GM23338 (cell line): ENCODE results near the gene CCL15. TPM values are rescaled to one million over a fixed set of nuclear protein-coding genes. Genes with fewer than 3 reads are reported as not detected.

ENCODE experiments used
- ATAC-seq: fragments of 200-7000 bp; cut with Tn5 transposase; 3 replicates; pipeline ENCODE4 v1.9.1; 2020
- DNase-seq: peaks from one replicate; pipeline ENCODE4 v3.0.0-alpha.2; 2015; ENCODE audit warnings: low spot score
- H2AFZ ChIP-seq: fragments of 200-600 bp; sonication (generic); 2 replicates; pipeline ENCODE4 v1.8.0; 2016; ENCODE audit warnings: antibody characterized with exemption, mild to moderate bottlenecking, moderate library complexity
- H3F3A ChIP-seq: fragments of 200-600 bp; sonication (generic); replicated peaks from 2 replicates; pipeline ENCODE4 v1.8.0; 2017; ENCODE audit warnings: antibody characterized with exemption, mixed run types, low read depth
- H3K27ac ChIP-seq: fragments of 200-600 bp; sonication (generic); 2 replicates; pipeline ENCODE4 v1.6.1; 2016; ENCODE audit warnings: low read depth
- H3K27me3 ChIP-seq: fragments of 200-600 bp; sonication (generic); 2 replicates; pipeline ENCODE4 v1.8.0; 2016; ENCODE audit warnings: mild to moderate bottlenecking, mixed run types, moderate library complexity; ENCODE audit not compliant: insufficient read depth
- H3K36me3 ChIP-seq: fragments of 200-600 bp; sonication (generic); 2 replicates; pipeline ENCODE4 v1.8.0; 2016; ENCODE audit warnings: mild to moderate bottlenecking; ENCODE audit not compliant: insufficient read depth
- H3K4me1 ChIP-seq: fragments of 200-600 bp; sonication (generic); 2 replicates; pipeline ENCODE4 v1.8.0; 2016; ENCODE audit warnings: mild to moderate bottlenecking, moderate library complexity; ENCODE audit not compliant: insufficient read depth
- H3K4me2 ChIP-seq: fragments of 200-600 bp; sonication (generic); 2 replicates; pipeline ENCODE4 v1.7.1; 2017; ENCODE audit warnings: mixed run types
- H3K4me3 ChIP-seq: fragments of 200-600 bp; sonication (generic); 2 replicates; pipeline ENCODE4 v1.6.1; 2016; ENCODE audit warnings: mixed run types
- H3K79me2 ChIP-seq: fragments of 200-600 bp; sonication (generic); replicated peaks from 2 replicates; pipeline ENCODE4 v1.8.0; 2017; ENCODE audit warnings: mild to moderate bottlenecking; ENCODE audit not compliant: insufficient read depth
- H3K9me2 ChIP-seq: fragments of 200-600 bp; sonication (generic); 2 replicates; pipeline ENCODE4 v1.8.0; 2017; ENCODE audit not compliant: insufficient read depth
- H4K20me1 ChIP-seq: fragments of 200-600 bp; sonication (generic); replicated peaks from 2 replicates; pipeline ENCODE4 v1.8.0; 2017; ENCODE audit warnings: mild to moderate bottlenecking; ENCODE audit not compliant: insufficient read depth
- H3K27ac Mint-ChIP-seq: 2 replicates; pipeline ENCODE4 v1.8.0; 2020; ENCODE audit warnings: inconsistent platforms, mild to moderate bottlenecking, moderate library complexity, mixed read lengths
- H3K27me3 Mint-ChIP-seq: 3 replicates; pipeline ENCODE4 v1.8.0; 2022; ENCODE audit warnings: low read depth, mild to moderate bottlenecking, moderate library complexity, mixed read lengths, inconsistent platforms; ENCODE audit not compliant: insufficient read depth, poor library complexity
- H3K36me3 Mint-ChIP-seq: 3 replicates; pipeline ENCODE4 v1.8.0; 2021; ENCODE audit warnings: low read depth, mild to moderate bottlenecking, inconsistent platforms, moderate library complexity, mixed read lengths
- H3K4me1 Mint-ChIP-seq: 3 replicates; pipeline ENCODE4 v1.8.0; 2020; ENCODE audit warnings: mild to moderate bottlenecking, inconsistent platforms, mixed read lengths
- H3K4me3 Mint-ChIP-seq: 3 replicates; pipeline ENCODE4 v1.8.0; 2021; ENCODE audit warnings: moderate library complexity, mild to moderate bottlenecking, inconsistent platforms, mixed read lengths
- H3K9me3 Mint-ChIP-seq: 3 replicates; pipeline ENCODE4 v1.8.0; 2020; ENCODE audit warnings: moderate library complexity, mild to moderate bottlenecking, inconsistent platforms, mixed read lengths
- CREB1 ChIP-seq: fragments of 250-450 bp; sonication (Bioruptor Pico); IDR thresholded peaks from 2 replicates; pipeline ENCODE4 v1.5.0; 2020; ENCODE audit warnings: low read depth, mild to moderate bottlenecking, moderate library complexity
- EZH2 ChIP-seq: fragments of 200-600 bp; sonication (generic); IDR thresholded peaks from one replicate; pipeline ENCODE4 v1.8.0; 2017; ENCODE audit warnings: antibody characterized with exemption, mild to moderate bottlenecking, low read depth; ENCODE audit not compliant: unreplicated experiment
- EZH2phosphoT487 ChIP-seq: fragments of 200-600 bp; sonication (generic); IDR thresholded peaks from one replicate; pipeline ENCODE4 v1.8.1; 2018; ENCODE audit warnings: antibody characterized with exemption; ENCODE audit not compliant: unreplicated experiment
- JUNB ChIP-seq: IDR thresholded peaks from one replicate; pipeline ENCODE4 v1.6.1; 2016; ENCODE audit warnings: antibody characterized with exemption; ENCODE audit not compliant: unreplicated experiment
- NANOG ChIP-seq: IDR thresholded peaks from 2 replicates; pipeline ENCODE4 v1.6.1; 2016; ENCODE audit warnings: antibody characterized with exemption, borderline replicate concordance
- POLR2AphosphoS5 ChIP-seq: IDR thresholded peaks from 2 replicates; pipeline ENCODE4 v1.6.1; 2016; ENCODE audit warnings: antibody characterized with exemption, low read depth
- STAT1 ChIP-seq: IDR thresholded peaks from one replicate; pipeline ENCODE4 v1.6.1; 2016; ENCODE audit warnings: antibody characterized with exemption; ENCODE audit not compliant: unreplicated experiment
- ZNF114 ChIP-seq: fragments of 250-450 bp; sonication (Bioruptor Pico); IDR thresholded peaks from 2 replicates; pipeline ENCODE4 v1.5.0; 2020; ENCODE audit warnings: mild to moderate bottlenecking, moderate library complexity
- ZNF331 ChIP-seq: fragments of 250-450 bp; sonication (Bioruptor Pico); IDR thresholded peaks from 2 replicates; pipeline ENCODE4 v1.5.0; 2020; ENCODE audit warnings: low read depth, mild to moderate bottlenecking, moderate library complexity
- long read RNA-seq: library from polyadenylated mRNA; unstranded; transcript quantifications from one replicate; pipeline ENCODE4 v2.0.0, GENCODE V29; 2020; ENCODE audit not compliant: unreplicated experiment
- polyA plus RNA-seq: library from polyadenylated mRNA; unstranded; fragments of >200 nt; fragmentation: Nextera tagmentation; extraction: Ambion mirVana; gene quantifications from 2 replicates; pipeline ENCODE4 v1.2.1, GENCODE V29; 2016
- total RNA-seq: library from RNA; depleted of rRNA; stranded (reverse); fragments of >200 nt; shearing (Covaris generic); gene quantifications from 2 replicates; pipeline ENCODE4 v1.2.3, GENCODE V29; 2014; rRNA removed
- TF ChIP-seq, protein P1 (sequence below): IDR thresholded peaks from 2 replicates; pipeline ENCODE4 v1.6.1; 2016; ENCODE audit warnings: antibody characterized with exemption
- TF ChIP-seq, protein P2 (sequence below): IDR thresholded peaks from one replicate; pipeline ENCODE4 v1.6.1; 2018; ENCODE audit warnings: antibody characterized with exemption; ENCODE audit not compliant: unreplicated experiment
- TF ChIP-seq, protein P3 (sequence below), 2 experiments: fragments of 200-600 bp in 1 of 2; sonication (generic) in 1 of 2; conservative IDR thresholded peaks; 2 replicates each; pipeline versions ENCODE4 v1.5.1 to v1.6.1; 2016 to 2017; ENCODE audit warnings: antibody characterized with exemption in 2 of 2, low read depth in 2 of 2, mild to moderate bottlenecking in 2 of 2, moderate library complexity in 1 of 2
- TF ChIP-seq, protein P4 (sequence below): fragments of 250-450 bp; sonication (Bioruptor Pico); IDR thresholded peaks from 2 replicates; pipeline ENCODE4 v1.5.0; 2020; ENCODE audit warnings: mild to moderate bottlenecking, moderate library complexity

The CCL15 gene, protein sequence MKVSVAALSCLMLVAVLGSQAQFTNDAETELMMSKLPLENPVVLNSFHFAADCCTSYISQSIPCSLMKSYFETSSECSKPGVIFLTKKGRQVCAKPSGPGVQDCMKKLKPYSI
- total RNA-seq (not detected in 2 replicates), polyA plus RNA-seq (not detected in 2 replicates)
- long read RNA-seq: 0 reads

DNA sequence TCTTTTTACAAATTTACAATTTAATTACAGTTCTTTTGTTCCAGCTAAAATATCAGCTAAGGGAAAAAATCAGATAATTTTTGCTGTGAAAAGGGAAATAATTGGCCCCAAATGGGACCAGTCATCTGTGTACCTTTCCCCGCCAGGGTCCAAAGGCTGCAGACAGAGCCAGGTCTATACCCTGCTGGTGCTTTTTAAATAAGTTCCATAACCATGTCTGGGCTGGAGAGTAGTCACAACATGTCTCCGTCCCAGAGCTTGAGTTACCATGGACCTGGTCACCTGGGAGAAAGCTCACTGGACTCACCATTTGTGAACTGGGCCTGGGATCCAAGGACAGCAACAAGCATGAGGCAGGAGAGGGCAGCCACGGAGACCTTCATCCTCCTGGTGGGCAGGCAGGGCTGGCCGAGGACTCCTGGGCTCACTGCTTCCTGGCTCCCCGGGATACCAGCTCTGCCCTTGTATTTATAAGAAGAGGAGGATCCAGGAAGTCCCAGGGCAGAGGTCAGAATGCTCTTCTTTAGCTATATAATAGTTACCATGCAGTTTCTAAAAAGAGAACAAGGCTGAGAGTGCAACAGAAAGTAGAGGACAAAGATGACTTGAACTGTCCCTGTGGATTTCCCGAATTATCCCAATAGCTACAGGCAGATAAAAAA lies at the start of gene CCL15:
TSS of gene CCL15 (minus strand) at position 444 of the 662 bp plus-strand sequence. CDS start at position 383, 61 bp downstream.
- Mint-ChIP-seq H3K4me1 (peaks cover 7% of the 10 kb centered on the region), H3K9me3 (no peaks in the 10 kb centered on the region; the same call in 2 of the 3 replicates), H3K27me3 (no peaks in the 10 kb centered on the region), H3K27ac (no peak within 1 kb of the TSS; the same call in 1 of the 2 replicates), H3K4me3 (no peak within 1 kb of the TSS), H3K36me3 (no peaks in the 10 kb centered on the region)
- TF ChIP-seq EZH2phosphoT487 (no peak), ZNF331 (no peak), ZNF114 (no peak), JUNB (no peak), POLR2AphosphoS5 (no peak), EZH2 (no peak), NANOG (no peak), CREB1 (CRISPR knock-in tag) (no peak), STAT1 (no peak)
- TF ChIP-seq, protein P1, sequence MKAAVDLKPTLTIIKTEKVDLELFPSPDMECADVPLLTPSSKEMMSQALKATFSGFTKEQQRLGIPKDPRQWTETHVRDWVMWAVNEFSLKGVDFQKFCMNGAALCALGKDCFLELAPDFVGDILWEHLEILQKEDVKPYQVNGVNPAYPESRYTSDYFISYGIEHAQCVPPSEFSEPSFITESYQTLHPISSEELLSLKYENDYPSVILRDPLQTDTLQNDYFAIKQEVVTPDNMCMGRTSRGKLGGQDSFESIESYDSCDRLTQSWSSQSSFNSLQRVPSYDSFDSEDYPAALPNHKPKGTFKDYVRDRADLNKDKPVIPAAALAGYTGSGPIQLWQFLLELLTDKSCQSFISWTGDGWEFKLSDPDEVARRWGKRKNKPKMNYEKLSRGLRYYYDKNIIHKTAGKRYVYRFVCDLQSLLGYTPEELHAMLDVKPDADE: no peak
- TF ChIP-seq, protein P2, sequence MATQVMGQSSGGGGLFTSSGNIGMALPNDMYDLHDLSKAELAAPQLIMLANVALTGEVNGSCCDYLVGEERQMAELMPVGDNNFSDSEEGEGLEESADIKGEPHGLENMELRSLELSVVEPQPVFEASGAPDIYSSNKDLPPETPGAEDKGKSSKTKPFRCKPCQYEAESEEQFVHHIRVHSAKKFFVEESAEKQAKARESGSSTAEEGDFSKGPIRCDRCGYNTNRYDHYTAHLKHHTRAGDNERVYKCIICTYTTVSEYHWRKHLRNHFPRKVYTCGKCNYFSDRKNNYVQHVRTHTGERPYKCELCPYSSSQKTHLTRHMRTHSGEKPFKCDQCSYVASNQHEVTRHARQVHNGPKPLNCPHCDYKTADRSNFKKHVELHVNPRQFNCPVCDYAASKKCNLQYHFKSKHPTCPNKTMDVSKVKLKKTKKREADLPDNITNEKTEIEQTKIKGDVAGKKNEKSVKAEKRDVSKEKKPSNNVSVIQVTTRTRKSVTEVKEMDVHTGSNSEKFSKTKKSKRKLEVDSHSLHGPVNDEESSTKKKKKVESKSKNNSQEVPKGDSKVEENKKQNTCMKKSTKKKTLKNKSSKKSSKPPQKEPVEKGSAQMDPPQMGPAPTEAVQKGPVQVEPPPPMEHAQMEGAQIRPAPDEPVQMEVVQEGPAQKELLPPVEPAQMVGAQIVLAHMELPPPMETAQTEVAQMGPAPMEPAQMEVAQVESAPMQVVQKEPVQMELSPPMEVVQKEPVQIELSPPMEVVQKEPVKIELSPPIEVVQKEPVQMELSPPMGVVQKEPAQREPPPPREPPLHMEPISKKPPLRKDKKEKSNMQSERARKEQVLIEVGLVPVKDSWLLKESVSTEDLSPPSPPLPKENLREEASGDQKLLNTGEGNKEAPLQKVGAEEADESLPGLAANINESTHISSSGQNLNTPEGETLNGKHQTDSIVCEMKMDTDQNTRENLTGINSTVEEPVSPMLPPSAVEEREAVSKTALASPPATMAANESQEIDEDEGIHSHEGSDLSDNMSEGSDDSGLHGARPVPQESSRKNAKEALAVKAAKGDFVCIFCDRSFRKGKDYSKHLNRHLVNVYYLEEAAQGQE: no peak
- TF ChIP-seq, protein P3, sequence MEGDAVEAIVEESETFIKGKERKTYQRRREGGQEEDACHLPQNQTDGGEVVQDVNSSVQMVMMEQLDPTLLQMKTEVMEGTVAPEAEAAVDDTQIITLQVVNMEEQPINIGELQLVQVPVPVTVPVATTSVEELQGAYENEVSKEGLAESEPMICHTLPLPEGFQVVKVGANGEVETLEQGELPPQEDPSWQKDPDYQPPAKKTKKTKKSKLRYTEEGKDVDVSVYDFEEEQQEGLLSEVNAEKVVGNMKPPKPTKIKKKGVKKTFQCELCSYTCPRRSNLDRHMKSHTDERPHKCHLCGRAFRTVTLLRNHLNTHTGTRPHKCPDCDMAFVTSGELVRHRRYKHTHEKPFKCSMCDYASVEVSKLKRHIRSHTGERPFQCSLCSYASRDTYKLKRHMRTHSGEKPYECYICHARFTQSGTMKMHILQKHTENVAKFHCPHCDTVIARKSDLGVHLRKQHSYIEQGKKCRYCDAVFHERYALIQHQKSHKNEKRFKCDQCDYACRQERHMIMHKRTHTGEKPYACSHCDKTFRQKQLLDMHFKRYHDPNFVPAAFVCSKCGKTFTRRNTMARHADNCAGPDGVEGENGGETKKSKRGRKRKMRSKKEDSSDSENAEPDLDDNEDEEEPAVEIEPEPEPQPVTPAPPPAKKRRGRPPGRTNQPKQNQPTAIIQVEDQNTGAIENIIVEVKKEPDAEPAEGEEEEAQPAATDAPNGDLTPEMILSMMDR (conservative IDR thresholded peaks at IDR 0.05; ENCODE audit: low read depth in 2 of 2): no peak
- TF ChIP-seq, protein P4, sequence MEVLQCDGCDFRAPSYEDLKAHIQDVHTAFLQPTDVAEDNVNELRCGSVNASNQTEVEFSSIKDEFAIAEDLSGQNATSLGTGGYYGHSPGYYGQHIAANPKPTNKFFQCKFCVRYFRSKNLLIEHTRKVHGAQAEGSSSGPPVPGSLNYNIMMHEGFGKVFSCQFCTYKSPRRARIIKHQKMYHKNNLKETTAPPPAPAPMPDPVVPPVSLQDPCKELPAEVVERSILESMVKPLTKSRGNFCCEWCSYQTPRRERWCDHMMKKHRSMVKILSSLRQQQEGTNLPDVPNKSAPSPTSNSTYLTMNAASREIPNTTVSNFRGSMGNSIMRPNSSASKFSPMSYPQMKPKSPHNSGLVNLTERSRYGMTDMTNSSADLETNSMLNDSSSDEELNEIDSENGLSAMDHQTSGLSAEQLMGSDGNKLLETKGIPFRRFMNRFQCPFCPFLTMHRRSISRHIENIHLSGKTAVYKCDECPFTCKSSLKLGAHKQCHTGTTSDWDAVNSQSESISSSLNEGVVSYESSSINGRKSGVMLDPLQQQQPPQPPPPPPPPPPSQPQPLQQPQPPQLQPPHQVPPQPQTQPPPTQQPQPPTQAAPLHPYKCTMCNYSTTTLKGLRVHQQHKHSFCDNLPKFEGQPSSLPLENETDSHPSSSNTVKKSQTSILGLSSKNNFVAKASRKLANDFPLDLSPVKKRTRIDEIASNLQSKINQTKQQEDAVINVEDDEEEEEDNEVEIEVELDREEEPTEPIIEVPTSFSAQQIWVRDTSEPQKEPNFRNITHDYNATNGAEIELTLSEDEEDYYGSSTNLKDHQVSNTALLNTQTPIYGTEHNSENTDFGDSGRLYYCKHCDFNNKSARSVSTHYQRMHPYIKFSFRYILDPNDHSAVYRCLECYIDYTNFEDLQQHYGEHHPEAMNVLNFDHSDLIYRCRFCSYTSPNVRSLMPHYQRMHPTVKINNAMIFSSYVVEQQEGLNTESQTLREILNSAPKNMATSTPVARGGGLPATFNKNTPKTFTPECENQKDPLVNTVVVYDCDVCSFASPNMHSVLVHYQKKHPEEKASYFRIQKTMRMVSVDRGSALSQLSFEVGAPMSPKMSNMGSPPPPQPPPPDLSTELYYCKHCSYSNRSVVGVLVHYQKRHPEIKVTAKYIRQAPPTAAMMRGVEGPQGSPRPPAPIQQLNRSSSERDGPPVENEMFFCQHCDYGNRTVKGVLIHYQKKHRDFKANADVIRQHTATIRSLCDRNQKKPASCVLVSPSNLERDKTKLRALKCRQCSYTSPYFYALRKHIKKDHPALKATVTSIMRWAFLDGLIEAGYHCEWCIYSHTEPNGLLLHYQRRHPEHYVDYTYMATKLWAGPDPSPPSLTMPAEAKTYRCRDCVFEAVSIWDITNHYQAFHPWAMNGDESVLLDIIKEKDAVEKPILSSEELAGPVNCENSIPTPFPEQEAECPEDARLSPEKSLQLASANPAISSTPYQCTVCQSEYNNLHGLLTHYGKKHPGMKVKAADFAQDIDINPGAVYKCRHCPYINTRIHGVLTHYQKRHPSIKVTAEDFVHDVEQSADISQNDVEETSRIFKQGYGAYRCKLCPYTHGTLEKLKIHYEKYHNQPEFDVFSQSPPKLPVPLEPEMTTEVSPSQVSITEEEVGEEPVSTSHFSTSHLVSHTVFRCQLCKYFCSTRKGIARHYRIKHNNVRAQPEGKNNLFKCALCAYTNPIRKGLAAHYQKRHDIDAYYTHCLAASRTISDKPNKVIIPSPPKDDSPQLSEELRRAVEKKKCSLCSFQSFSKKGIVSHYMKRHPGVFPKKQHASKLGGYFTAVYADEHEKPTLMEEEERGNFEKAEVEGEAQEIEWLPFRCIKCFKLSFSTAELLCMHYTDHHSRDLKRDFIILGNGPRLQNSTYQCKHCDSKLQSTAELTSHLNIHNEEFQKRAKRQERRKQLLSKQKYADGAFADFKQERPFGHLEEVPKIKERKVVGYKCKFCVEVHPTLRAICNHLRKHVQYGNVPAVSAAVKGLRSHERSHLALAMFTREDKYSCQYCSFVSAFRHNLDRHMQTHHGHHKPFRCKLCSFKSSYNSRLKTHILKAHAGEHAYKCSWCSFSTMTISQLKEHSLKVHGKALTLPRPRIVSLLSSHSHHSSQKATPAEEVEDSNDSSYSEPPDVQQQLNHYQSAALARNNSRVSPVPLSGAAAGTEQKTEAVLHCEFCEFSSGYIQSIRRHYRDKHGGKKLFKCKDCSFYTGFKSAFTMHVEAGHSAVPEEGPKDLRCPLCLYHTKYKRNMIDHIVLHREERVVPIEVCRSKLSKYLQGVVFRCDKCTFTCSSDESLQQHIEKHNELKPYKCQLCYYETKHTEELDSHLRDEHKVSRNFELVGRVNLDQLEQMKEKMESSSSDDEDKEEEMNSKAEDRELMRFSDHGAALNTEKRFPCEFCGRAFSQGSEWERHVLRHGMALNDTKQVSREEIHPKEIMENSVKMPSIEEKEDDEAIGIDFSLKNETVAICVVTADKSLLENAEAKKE: no peak
- no peak within 1 kb of the TSS for H3K4me3 ChIP-seq
- no peak for DNase-seq
- no peaks in the 10 kb centered on the region for H3K79me2 ChIP-seq
- H4K20me1 ChIP-seq: no peaks in the 10 kb centered on the region
- peaks cover 3% of the 10 kb centered on the region; the same call in 1 of the 2 replicates for H3K9me2 ChIP-seq
- no peaks in the 10 kb centered on the region for H3F3A ChIP-seq
- no peak within 1 kb of the TSS for H3K27ac ChIP-seq
- ATAC-seq: no peak
- peak within 1 kb of the TSS; percentile 38; the same call in 1 of the 2 replicates for H2AFZ ChIP-seq
- no peak within 1 kb of the TSS for H3K4me2 ChIP-seq
- no peaks in the 10 kb centered on the region for H3K4me1 ChIP-seq
- no peaks in the 10 kb centered on the region for H3K36me3 ChIP-seq
- H3K27me3 ChIP-seq: no peaks in the 10 kb centered on the region
